Fibroblast of pulmonary artery (primary cell): ENCODE data around the gene OR1I1.
"Not testable (repeated sequence)": the region's sequence is repeated elsewhere in the genome, so short reads cannot be mapped to it uniquely, and the experiment has no call there.

ENCODE experiments used
- DNase-seq: peaks from one replicate; pipeline ENCODE4 v3.0.0-alpha.2; 2010; ENCODE audit warnings: low read depth
- H3K4me3 ChIP-seq: replicated peaks from 2 replicates; pipeline ENCODE4 v1.5.1; 2011; ENCODE audit warnings: low read depth, mild to moderate bottlenecking, control low read depth, low read length, moderate library complexity
- TF ChIP-seq, protein P1 (sequence below): IDR thresholded peaks from 2 replicates; pipeline ENCODE4 v1.5.1; 2011; ENCODE audit warnings: mild to moderate bottlenecking, control low read depth, low read length, inconsistent platforms; ENCODE audit errors: missing control alignments

Gene OR1I1

DNA sequence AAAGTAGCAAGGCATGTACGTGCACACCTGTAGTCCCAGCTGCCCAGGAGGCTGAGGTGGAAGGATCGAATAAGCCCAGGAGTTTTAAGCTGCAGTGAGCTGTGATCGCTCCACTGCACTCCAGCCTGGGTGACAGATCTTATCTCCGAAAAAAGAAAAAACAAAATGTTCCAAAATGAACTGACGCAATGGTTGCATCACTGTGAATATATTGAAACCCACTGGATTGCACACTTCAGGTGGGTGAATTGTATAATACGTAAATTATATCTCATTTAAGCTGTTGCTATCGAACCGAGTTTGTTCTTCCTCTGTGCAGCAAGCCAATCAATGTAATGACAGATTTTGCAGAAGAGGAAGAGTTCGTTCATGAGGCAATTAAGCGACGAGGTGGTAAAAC is 34.3 kb upstream of the OR1I1 start:
- DNase-seq = no peak
- H3K4me3 ChIP-seq = no peak overlapping the region
- TF ChIP-seq, protein P1, sequence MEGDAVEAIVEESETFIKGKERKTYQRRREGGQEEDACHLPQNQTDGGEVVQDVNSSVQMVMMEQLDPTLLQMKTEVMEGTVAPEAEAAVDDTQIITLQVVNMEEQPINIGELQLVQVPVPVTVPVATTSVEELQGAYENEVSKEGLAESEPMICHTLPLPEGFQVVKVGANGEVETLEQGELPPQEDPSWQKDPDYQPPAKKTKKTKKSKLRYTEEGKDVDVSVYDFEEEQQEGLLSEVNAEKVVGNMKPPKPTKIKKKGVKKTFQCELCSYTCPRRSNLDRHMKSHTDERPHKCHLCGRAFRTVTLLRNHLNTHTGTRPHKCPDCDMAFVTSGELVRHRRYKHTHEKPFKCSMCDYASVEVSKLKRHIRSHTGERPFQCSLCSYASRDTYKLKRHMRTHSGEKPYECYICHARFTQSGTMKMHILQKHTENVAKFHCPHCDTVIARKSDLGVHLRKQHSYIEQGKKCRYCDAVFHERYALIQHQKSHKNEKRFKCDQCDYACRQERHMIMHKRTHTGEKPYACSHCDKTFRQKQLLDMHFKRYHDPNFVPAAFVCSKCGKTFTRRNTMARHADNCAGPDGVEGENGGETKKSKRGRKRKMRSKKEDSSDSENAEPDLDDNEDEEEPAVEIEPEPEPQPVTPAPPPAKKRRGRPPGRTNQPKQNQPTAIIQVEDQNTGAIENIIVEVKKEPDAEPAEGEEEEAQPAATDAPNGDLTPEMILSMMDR = no peak

GRCh38 chr19:15048128-15048527 is 33.9 kb upstream of the OR1I1 start:
- H3K4me3 ChIP-seq = no peak overlapping the region
- TF ChIP-seq, protein P1 = no peak
- DNase-seq = no peak

GRCh38 chr19:15048885-15049541 is 33.0 kb upstream of the OR1I1 start, which contains the start of gene CASP14:
TSS of gene CASP14 (plus strand) at chr19:15049480. CDS start at chr19:15052252, 2,772 bp downstream.
- no peak within 1 kb of the TSS for H3K4me3 ChIP-seq
- TF ChIP-seq, protein P1 = no peak
- no peak for DNase-seq

DNA sequence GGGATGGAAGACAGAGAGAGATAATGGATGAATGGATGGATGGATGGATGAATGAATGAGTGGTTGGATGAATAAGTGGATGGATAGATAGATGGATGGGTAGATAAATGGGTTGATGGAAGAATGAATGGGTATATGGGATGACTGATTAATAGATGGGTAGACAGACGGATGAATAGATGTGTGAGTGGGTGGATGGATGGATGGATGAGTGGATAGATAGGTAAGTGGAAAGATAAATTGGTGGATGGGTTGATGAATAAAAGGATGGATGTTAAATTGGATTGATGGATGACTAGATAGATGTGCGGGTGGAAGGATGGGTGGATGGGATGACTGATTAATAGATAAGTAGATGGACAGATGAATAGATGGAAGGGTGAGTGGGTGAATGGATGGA is 31.4 kb upstream of the OR1I1 start:
- H3K4me3 ChIP-seq = no peak overlapping the region

DNA sequence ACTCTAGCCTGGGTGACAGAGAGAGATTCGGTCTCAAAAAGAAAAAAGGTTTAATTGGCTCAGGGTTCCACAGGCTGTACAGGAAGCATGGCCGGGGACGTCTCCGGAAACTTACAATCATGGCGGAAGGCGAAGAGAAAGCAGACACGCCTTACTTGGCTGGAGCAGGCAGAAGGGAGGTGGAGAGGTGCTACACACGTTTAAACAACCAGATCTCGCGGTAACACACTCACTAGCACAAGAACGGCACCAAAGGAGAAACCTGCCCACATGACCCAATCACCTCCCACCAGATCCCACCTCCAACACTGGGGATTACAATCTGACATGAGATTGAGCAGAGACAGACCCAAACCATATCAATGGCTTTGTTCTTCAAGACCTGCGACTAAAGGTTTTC is 20.0 kb upstream of the OR1I1 start:
- DNase-seq = no peak
- no peak overlapping the region for H3K4me3 ChIP-seq
- TF ChIP-seq, protein P1 = no peak

More for the DNA sequence above, 31.4 kb upstream of the OR1I1 start:
- DNase-seq = no peak
- TF ChIP-seq, protein P1 = no peak

DNA sequence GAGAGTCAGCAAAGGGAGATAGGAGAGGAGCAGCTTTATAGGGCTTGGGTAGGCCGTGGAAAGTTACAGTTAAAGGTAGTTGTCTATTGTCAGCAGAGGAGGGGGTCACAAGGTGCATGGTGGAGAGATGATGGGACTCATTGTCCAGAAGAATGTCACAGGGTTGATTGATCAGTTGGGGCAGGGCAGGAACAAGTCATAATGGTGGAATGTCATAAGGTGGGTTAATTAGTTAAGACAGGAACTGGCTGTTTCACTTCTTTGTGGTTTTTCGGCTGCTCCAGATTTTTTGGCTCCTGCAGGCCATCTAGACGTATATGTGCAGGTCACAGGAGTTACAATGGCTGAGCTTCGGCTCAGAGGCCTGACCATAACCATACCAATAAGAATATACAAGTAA is 11.6 kb upstream of the OR1I1 start:
- not testable (repeated sequence) for H3K4me3 ChIP-seq, DNase-seq

GRCh38 chr19:15072930-15073647 is 8.9 kb upstream of the OR1I1 start:
- no peak for DNase-seq
- TF ChIP-seq, protein P1 = no peak
- no peak overlapping the region for H3K4me3 ChIP-seq
